Activated gamma-delta T cell treated with Interleukin-2 at 50 U/mL for 16 hours (primary cell): ENCODE data around the gene PGAM1.
"Not testable (repeated sequence)": the region's sequence is repeated elsewhere in the genome, so short reads cannot be mapped to it uniquely, and the experiment has no call there.

Experiments used
- DNase-seq: peaks from one replicate; pipeline ENCODE4 v3.0.0-alpha.2; 2020

The PGAM1 gene

GRCh38 chr10:97459933-97460332 lies 33.9 kb downstream of the PGAM1 start:
- DNase-seq, result no peak

- no peak for DNase-seq
Measured at GRCh38 chr10:97462309-97462708, 36.3 kb downstream of the PGAM1 start.

GRCh38 chr10:97463363-97464132 lies 37.6 kb downstream of the PGAM1 start:
- peak; percentile 23 for DNase-seq

- DNase-seq, result no peak
Measured at GRCh38 chr10:97464226-97464625, 38.2 kb downstream of the PGAM1 start.

GRCh38 chr10:97465982-97466381 lies 40.0 kb downstream of the PGAM1 start:
- no peak for DNase-seq

GRCh38 chr10:97466755-97467154 lies 40.8 kb downstream of the PGAM1 start:
- DNase-seq, result no peak

- DNase-seq, result no peak
Measured at GRCh38 chr10:97468162-97468561, 42.2 kb downstream of the PGAM1 start.

GRCh38 chr10:97468781-97469180 lies 42.8 kb downstream of the PGAM1 start:
- not testable (repeated sequence) for DNase-seq

GRCh38 chr10:97474918-97475317 lies 48.9 kb downstream of the PGAM1 start:
- DNase-seq, result no peak

- no peak for DNase-seq
Measured at GRCh38 chr10:97475936-97476594, 50.1 kb downstream of the PGAM1 start.

- not testable (repeated sequence) for DNase-seq
Measured at GRCh38 chr10:97479410-97479809, 53.4 kb downstream of the PGAM1 start.

GRCh38 chr10:97479939-97480338 lies 53.9 kb downstream of the PGAM1 start:
- no peak for DNase-seq

- DNase-seq, result no peak
Measured at GRCh38 chr10:97481071-97481470, 55.1 kb downstream of the PGAM1 start.

GRCh38 chr10:97482381-97482780 lies 56.4 kb downstream of the PGAM1 start:
- no peak for DNase-seq
